Naive thymus-derived CD4-positive, alpha-beta T cell (primary cell): ENCODE results near the gene CDKAL1. TPM values are rescaled to one million over a fixed set of nuclear protein-coding genes. Genes with fewer than 3 reads are reported as not detected.

Experiments used
- ATAC-seq: fragments of 150-1000 bp; cut with Tn5 transposase; 2 replicates; pipeline ENCODE4 v1.10.0; 2021; ENCODE audit warnings: mild to moderate bottlenecking, moderate library complexity
- CTCF ChIA-PET: fragments of 350-600 bp; sonication (Branson Sonifier 250); formaldehyde crosslinking; loops from one replicate; lab custom pipeline; 2021; ENCODE audit warnings: antibody characterized with exemption; lab: Charles Lee
- POLR2A ChIA-PET: fragments of 350-600 bp; sonication (Branson Sonifier 250); formaldehyde crosslinking; loops from one replicate; lab custom pipeline; 2021; ENCODE audit warnings: antibody characterized with exemption, inconsistent platforms; lab: Charles Lee
- DNase-seq, 9 donors: peaks; one replicate each; pipeline versions ENCODE4 v3.0.0 to v3.0.0-alpha.2; 2020 to 2022; ENCODE audit warnings: mixed read lengths in 1 of 9
- H3K27ac ChIP-seq: one replicate; pipeline ENCODE4 v1.7.0; 2013; ENCODE audit warnings: mild to moderate bottlenecking, low read depth, low read length, moderate library complexity
- H3K27me3 ChIP-seq, 2 donors: one replicate each; pipeline ENCODE4 v1.7.0; 2013; ENCODE audit warnings: low read length in 2 of 2, mild to moderate bottlenecking in 2 of 2, moderate library complexity in 2 of 2; ENCODE audit not compliant: control insufficient read depth in 2 of 2, insufficient read depth in 2 of 2
- H3K36me3 ChIP-seq, 3 experiments: 1 replicate in 2 of 3; 2 replicates in 1 of 3; pipeline ENCODE4 v1.7.0; 2013; ENCODE audit warnings: low read length in 3 of 3, mild to moderate bottlenecking in 3 of 3, moderate library complexity in 1 of 3; ENCODE audit not compliant: insufficient read depth in 3 of 3, control insufficient read depth in 2 of 3
- H3K4me1 ChIP-seq, 2 donors: one replicate each; pipeline ENCODE4 v1.7.0; 2013; ENCODE audit warnings: low read length in 2 of 2, mild to moderate bottlenecking in 2 of 2, moderate library complexity in 1 of 2; ENCODE audit not compliant: control insufficient read depth in 2 of 2, insufficient read depth in 2 of 2
- H3K4me3 ChIP-seq: 2 replicates; pipeline ENCODE4 v1.7.0; 2013; ENCODE audit warnings: mild to moderate bottlenecking, low read length
- H3K9me3 ChIP-seq, 3 experiments: 1 replicate in 2 of 3; 2 replicates in 1 of 3; pipeline ENCODE4 v1.7.0; 2013; ENCODE audit warnings: low read length in 3 of 3; ENCODE audit not compliant: control insufficient read depth in 2 of 3
- H3K27ac Mint-ChIP-seq, 9 donors: one replicate each; pipeline ENCODE4 v1.8.0; 2020 to 2022; ENCODE audit warnings: mixed read lengths in 9 of 9, mild to moderate bottlenecking in 8 of 9, moderate library complexity in 5 of 9, inconsistent platforms in 2 of 9
- H3K27me3 Mint-ChIP-seq, 5 donors: one replicate each; pipeline ENCODE4 v1.8.0; 2021 to 2022; ENCODE audit warnings: mixed read lengths in 5 of 5, mild to moderate bottlenecking in 1 of 5
- H3K36me3 Mint-ChIP-seq, 5 donors: one replicate each; pipeline ENCODE4 v1.8.0; 2020 to 2022; ENCODE audit warnings: mixed read lengths in 5 of 5, mild to moderate bottlenecking in 3 of 5, inconsistent platforms in 1 of 5
- H3K4me1 Mint-ChIP-seq, 7 donors: one replicate each; pipeline ENCODE4 v1.8.0; 2020 to 2022; ENCODE audit warnings: mixed read lengths in 7 of 7, mild to moderate bottlenecking in 3 of 7, inconsistent platforms in 1 of 7
- H3K4me3 Mint-ChIP-seq, 10 donors: one replicate each; pipeline ENCODE4 v1.8.0; 2020 to 2022; ENCODE audit warnings: mild to moderate bottlenecking in 10 of 10, mixed read lengths in 10 of 10, moderate library complexity in 6 of 10, inconsistent platforms in 2 of 10
- H3K9me3 Mint-ChIP-seq, 11 donors: one replicate each; pipeline ENCODE4 v1.8.0; 2020 to 2022; ENCODE audit warnings: mixed read lengths in 11 of 11, mild to moderate bottlenecking in 4 of 11, inconsistent platforms in 1 of 11, moderate library complexity in 1 of 11
- intact Hi-C, 2 donors: fragments of 100-400 bp; cut with micrococcal nuclease; formaldehyde crosslinking; loops; one replicate each; pipeline ENCODE4 v1.15.1; 2023
- polyA plus RNA-seq, 2 donors: library from polyadenylated mRNA; unstranded; fragments of 300-500 nt; fragmentation: Illumina TruSeq; gene quantifications; one replicate each; pipeline ENCODE4 v1.2.3, GENCODE V29; 2021
- total RNA-seq, 6 experiments: library from RNA in 5 of 6; stranded (reverse) in 5 of 6; gene quantifications; 1 replicate in 5 of 6; 2 replicates in 1 of 6; pipeline ENCODE4 v1.2.3 and lab custom pipeline; 2021 to 2026

The CDKAL1 gene
- total and polyA plus RNA-seq, 7 experiments from 2014 or later: 23.6 to 35.8 (median 29.8) TPM

- no peak overlapping the region for H3K4me3 ChIP-seq
- DNase-seq (no peak), ATAC-seq (no peak)
- no peaks in the 10 kb centered on the region for H3K4me1 ChIP-seq
- Mint-ChIP-seq H3K27ac (no peak overlapping the region), H3K9me3 (no peaks in the 10 kb centered on the region), H3K36me3 (peaks cover 0 to 7% (median 4%) of the 10 kb centered on the region in 5 donors), H3K27me3 (no peaks in the 10 kb centered on the region), H3K4me1 (peaks cover 12 to 44% (median 28%) of the 10 kb centered on the region in 7 donors), H3K4me3 (no peak overlapping the region)
- H3K9me3 ChIP-seq: no peaks in the 10 kb centered on the region
- ChIA-PET POLR2A (no interaction called here), CTCF (no interaction called here)
- H3K27ac ChIP-seq: no peak overlapping the region
- H3K27me3 ChIP-seq: no peaks in the 10 kb centered on the region
- intact Hi-C loops: no loop called here
- H3K36me3 ChIP-seq: no peaks in the 10 kb centered on the region
These were observed 177.3 kb downstream of the CDKAL1 start for GRCh38 chr6:20711518-20711917.

GRCh38 chr6:20712011-20712410 lies 177.8 kb downstream of the CDKAL1 start:
- Mint-ChIP-seq H3K27ac (no peak overlapping the region), H3K4me3 (no peak overlapping the region), H3K27me3 (no peaks in the 10 kb centered on the region), H3K4me1 (peaks cover 12 to 39% (median 23%) of the 10 kb centered on the region in 7 donors), H3K36me3 (peaks cover 0 to 7% (median 4%) of the 10 kb centered on the region in 5 donors), H3K9me3 (no peaks in the 10 kb centered on the region)
- no peak for ATAC-seq
- no peaks in the 10 kb centered on the region for H3K9me3 ChIP-seq
- no peak overlapping the region for H3K27ac ChIP-seq
- intact Hi-C loops: no loop called here
- no peaks in the 10 kb centered on the region for H3K4me1 ChIP-seq
- no peaks in the 10 kb centered on the region for H3K36me3 ChIP-seq
- H3K27me3 ChIP-seq: no peaks in the 10 kb centered on the region
- POLR2A ChIA-PET: no interaction called here
- no peak overlapping the region for H3K4me3 ChIP-seq
- CTCF ChIA-PET: no interaction called here
- DNase-seq: no peak

DNA sequence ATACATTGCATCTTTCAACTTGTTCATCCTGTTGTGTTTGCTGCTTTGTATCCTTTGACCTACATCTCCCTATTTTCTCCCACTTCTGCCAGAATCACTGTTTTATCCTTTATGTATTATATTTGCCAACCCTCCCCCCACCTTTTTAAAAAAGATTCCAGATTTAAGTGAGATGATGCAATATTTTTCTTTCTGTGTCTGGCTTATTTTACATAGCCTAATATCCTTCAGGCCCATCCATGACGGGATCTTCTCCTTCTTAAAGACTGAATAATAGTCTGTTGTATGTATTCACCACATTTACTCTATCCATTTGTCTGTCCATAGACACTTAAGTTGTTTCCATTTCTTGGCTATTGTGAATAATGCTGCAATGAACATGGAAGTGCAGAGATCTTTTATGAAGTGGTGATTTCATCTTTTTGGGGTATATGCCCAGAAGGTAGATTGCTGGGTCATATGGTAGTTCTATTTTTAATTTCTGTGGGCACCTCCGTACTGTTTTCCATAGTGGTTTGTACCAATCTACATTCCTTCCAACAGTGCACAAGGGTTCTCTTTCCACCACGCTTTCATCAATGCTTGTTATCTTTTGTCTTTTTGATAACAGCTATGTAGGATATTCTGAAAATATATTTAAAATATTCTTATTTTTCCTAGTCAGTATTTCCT lies 181.0 kb downstream of the CDKAL1 start:
- Mint-ChIP-seq H3K27ac (no peak overlapping the region), H3K4me3 (no peak overlapping the region), H3K36me3 (peaks cover 0 to 11% (median 2%) of the 10 kb centered on the region in 5 donors), H3K9me3 (no peaks in the 10 kb centered on the region), H3K27me3 (no peaks in the 10 kb centered on the region), H3K4me1 (peaks cover 5 to 25% (median 16%) of the 10 kb centered on the region in 7 donors)
- DNase-seq: no peak
- Histone ChIP-seq H3K4me1 (peaks cover 0 to 3% of the 10 kb centered on the region in 2 donors), H3K36me3 (no peaks in the 10 kb centered on the region), H3K9me3 (no peaks in the 10 kb centered on the region), H3K4me3 (no peak overlapping the region), H3K27me3 (no peaks in the 10 kb centered on the region), H3K27ac (no peak overlapping the region)
- ChIA-PET POLR2A (no interaction called here), CTCF (no interaction called here)
- intact Hi-C loops: no loop called here
- no peak for ATAC-seq

GRCh38 chr6:20716865-20717264 lies 182.6 kb downstream of the CDKAL1 start:
- ChIA-PET POLR2A (no interaction called here), CTCF (no interaction called here)
- no peaks in the 10 kb centered on the region for H3K27me3 ChIP-seq
- H3K9me3 ChIP-seq: no peaks in the 10 kb centered on the region
- peaks cover 0 to 27% (median 12%) of the 10 kb centered on the region in 7 donors for H3K4me1 Mint-ChIP-seq
- H3K27me3 Mint-ChIP-seq: no peaks in the 10 kb centered on the region
- peaks cover 0 to 3% of the 10 kb centered on the region in 2 donors for H3K4me1 ChIP-seq
- intact Hi-C loops: no loop called here
- H3K36me3 ChIP-seq: no peaks in the 10 kb centered on the region
- DNase-seq (no peak), ATAC-seq (no peak)
- no peak overlapping the region for H3K4me3 ChIP-seq
- no peak overlapping the region for H3K27ac Mint-ChIP-seq
- H3K36me3 Mint-ChIP-seq: peaks cover 0 to 13% (median 2%) of the 10 kb centered on the region in 5 donors
- H3K9me3 Mint-ChIP-seq: no peaks in the 10 kb centered on the region
- no peak overlapping the region for H3K4me3 Mint-ChIP-seq
- no peak overlapping the region for H3K27ac ChIP-seq

- intact Hi-C loops: no loop called here
- H3K27ac Mint-ChIP-seq: peak overlapping the region in 1 of 9 donors; percentile 43
- POLR2A ChIA-PET: no interaction called here
These were observed 183.5 kb downstream of the CDKAL1 start for GRCh38 chr6:20717743-20718142.

GRCh38 chr6:20718705-20719653 lies 184.7 kb downstream of the CDKAL1 start:
- Histone ChIP-seq H3K27ac (no peak overlapping the region), H3K4me1 (peaks cover 3 to 5% of the 10 kb centered on the region in 2 donors), H3K9me3 (no peaks in the 10 kb centered on the region), H3K4me3 (no peak overlapping the region), H3K27me3 (no peaks in the 10 kb centered on the region), H3K36me3 (peaks cover 0 to 9% (median 0%) of the 10 kb centered on the region in 3 experiments)
- Mint-ChIP-seq H3K4me3 (no peak overlapping the region), H3K27me3 (no peaks in the 10 kb centered on the region), H3K4me1 (peaks cover 0 to 31% (median 17%) of the 10 kb centered on the region in 7 donors), H3K27ac (peak overlapping the region in 3 of 9 donors; percentile 15 to 46 (median 32)), H3K9me3 (peaks cover 0 to 3% (median 0%) of the 10 kb centered on the region in 11 donors), H3K36me3 (peaks cover 3 to 24% (median 16%) of the 10 kb centered on the region in 5 donors)
- DNase-seq (no peak), ATAC-seq (no peak)
- ChIA-PET CTCF (interaction anchor here (0.8 kb wide), 1 partner anchor 9 kb away, joined by 4 read pairs; no protein-coding TSS in a partner anchor), POLR2A (no interaction called here)
- intact Hi-C loops: no loop called here

More at GRCh38 chr6:20717743-20718142, 183.5 kb downstream of the CDKAL1 start:
- no peak overlapping the region for H3K4me3 ChIP-seq
- Mint-ChIP-seq H3K27me3 (no peaks in the 10 kb centered on the region), H3K4me3 (no peak overlapping the region), H3K9me3 (peaks cover 0 to 3% (median 0%) of the 10 kb centered on the region in 11 donors), H3K36me3 (peaks cover under 1 to 15% (median 8%) of the 10 kb centered on the region in 5 donors), H3K4me1 (peaks cover 0 to 27% (median 15%) of the 10 kb centered on the region in 7 donors)
- H3K4me1 ChIP-seq: peaks cover 3 to 5% of the 10 kb centered on the region in 2 donors
- no peak overlapping the region for H3K27ac ChIP-seq
- DNase-seq (no peak), ATAC-seq (no peak)
- CTCF ChIA-PET: interaction anchor here (1.0 kb wide), 1 partner anchor 273 kb away, joined by 3 read pairs; no protein-coding TSS in a partner anchor
- H3K9me3 ChIP-seq: no peaks in the 10 kb centered on the region
- H3K36me3 ChIP-seq: peaks cover 0 to 2% (median 0%) of the 10 kb centered on the region in 3 experiments
- H3K27me3 ChIP-seq: no peaks in the 10 kb centered on the region
